ENCODE measurements around the gene CARNS1.
"Not testable (repeated sequence)": the region's sequence is repeated elsewhere in the genome, so short reads cannot be mapped to it uniquely, and the experiment has no call there.

The CARNS1 gene

DNA sequence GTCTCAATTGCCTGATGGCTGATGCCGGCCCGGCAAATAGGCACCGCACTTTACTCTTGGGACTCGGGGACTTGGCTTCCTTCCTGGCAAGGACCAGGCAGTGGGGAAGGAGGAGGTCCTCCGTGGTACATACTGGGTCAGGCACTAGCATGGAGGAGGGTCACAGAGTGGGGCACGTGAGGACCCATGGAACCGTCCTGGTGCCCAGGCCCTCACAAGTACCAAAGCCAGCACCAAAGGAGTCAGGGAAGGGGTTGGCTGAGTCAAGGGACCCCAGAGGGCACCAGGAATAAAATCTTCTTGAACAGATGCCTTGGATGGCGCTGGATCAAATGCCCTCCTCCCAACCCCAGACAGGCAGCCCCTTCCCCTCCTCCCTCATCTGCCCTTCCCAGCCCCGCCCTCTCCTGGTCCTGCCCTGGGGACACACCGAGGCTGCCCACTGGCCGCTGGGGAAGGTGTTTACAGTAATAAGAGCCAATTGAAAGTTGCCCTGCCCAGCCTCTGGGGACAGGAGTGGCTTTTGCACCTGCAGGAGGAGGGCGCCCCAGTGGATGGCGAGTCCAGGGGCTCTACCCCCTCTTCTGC is 5.6 kb upstream of the CARNS1 start:
- DNase-seq (ENCODE audit: low spot score): no peak

DNA sequence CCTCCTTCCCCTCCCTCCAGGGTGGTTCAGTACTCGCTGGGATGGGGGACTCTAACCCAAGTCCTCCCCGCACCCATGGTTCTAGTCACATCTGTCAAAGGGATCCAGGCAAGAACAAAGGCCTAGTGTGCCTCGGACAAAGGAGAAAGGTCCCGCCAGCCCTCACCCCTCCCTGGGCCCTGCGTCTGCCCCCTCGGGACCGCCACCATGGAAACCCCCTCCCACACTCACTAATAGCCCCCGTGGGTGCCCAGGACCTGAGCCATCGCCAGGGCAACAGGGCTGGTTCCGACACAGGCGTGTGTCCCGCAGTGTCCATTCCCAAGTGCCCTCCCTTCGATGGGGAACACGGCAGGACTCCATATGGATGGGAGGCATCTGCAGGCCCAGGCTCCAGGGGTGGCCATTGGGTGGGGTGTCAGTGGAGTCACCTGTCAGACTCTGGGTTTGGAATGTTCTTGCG is 5.1 kb upstream of the CARNS1 start:
- DNase-seq (ENCODE audit: low spot score): no peak

DNA sequence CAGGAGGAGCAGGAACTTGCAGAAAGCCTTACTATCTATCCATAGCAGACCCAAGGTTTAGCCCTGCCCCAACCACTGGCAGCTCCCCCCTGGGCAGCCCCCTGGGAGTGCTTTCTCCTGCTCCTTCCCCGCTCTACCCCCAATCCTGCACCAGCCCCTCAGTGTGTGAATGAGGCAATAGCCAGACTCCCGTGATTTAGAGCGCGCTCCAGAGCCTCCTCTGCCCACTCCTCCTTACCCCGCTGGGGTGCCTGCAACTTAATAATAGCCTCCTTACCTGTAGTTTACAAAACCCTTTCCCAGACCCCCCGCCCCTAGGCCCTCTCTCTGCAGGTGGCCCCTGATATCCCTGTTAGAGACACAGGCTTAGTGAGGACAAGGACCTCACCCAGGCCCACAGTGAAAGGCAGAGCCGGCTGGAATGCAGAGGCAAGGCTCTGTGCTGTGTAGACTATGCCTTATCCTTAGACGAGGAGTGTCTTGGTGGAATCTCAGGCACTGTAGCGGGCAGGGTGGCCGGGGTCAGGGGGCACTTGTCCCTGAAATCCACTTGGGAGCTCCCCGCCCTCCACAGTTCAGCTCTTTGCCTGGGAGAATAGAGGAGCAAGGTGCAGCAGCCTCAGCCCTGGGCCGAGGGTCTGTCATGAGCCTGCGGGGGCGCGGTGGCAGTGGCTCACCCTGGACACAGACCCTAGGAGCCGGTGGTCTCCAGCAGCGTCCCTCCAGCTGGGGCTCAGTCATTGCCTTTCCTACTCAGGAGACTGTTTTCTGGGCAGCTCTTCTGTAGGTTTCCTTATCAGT is 4.3 kb upstream of the CARNS1 start:
- DNase-seq (ENCODE audit: low spot score): no peak

DNA sequence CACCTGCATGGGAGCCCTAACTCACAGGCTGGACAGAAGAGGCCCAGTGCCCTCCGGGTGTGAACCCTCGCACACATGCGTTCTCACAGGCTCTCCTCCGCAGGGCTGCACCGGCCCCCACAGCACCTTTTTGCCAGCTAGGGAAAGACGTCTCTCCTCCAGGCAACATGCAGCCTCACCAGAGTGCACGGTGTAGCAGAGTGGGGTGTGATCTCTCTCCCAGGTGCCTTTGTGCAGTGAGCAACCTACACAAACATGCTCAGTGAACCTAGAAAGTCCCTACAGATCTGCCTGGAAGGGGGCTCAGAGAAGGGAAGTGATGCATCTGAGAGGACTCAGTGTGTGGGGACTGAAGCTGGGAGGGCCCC is 3.7 kb upstream of the CARNS1 start:
- DNase-seq (ENCODE audit: low spot score): peak; percentile 27

GRCh38 chr11:67412495-67413179 is 2.8 kb upstream of the CARNS1 start:
- DNase-seq (ENCODE audit: low spot score): no peak

GRCh38 chr11:67413266-67413849 is 2.1 kb upstream of the CARNS1 start:
- peak; percentile 78 for DNase-seq (ENCODE audit: low spot score)

DNA sequence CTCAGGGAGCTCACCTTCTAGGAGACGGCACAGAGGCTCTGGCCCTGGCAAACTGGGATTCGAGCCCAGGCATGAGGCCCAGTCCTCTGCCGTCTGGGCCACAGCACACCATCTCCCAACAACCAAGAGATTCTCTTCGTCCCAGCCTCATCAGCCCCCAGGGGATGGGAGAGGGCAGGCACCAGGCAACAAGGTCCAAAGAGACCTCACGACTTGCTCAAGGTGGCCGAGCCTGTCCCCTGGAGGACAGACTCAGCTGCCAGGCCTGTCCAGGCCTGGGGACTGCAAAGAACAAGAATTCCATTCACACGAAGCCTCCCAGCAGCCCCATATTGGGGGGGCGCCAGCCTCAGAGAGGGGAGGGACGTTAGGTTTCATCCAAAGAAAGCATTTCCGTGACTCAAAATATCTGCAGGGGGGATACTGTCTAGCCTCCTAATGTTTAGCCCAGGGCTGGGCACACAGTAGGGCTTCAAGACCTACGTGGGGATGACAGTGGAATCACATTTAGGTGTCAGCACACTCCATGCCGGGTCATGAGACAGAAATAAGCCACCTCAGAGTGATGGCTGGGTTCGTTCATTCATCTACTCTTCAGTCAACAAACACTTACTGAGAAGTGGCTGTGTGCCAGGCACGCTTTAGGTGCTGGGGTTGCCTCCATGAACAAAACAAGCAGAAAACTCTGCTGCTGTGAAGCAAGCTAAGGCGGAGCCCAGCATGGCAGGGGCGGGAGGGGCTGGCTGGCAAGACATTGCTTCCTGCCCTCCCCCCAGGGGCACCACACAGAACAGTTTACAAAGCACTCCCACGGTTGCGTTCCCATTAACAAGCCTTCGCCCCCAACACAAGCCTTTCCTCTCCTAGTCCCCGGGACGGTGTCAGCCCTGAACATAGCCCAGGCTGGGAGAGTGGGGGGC is 1.2 kb downstream of the CARNS1 start:
- DNase-seq (ENCODE audit: low spot score): peak; percentile 51

GRCh38 chr11:67417425-67417824 is 1.9 kb downstream of the CARNS1 start:
- DNase-seq (ENCODE audit: low spot score): no peak

GRCh38 chr11:67418476-67419281 is 3.2 kb downstream of the CARNS1 start:
- DNase-seq (ENCODE audit: low spot score): no peak

DNA sequence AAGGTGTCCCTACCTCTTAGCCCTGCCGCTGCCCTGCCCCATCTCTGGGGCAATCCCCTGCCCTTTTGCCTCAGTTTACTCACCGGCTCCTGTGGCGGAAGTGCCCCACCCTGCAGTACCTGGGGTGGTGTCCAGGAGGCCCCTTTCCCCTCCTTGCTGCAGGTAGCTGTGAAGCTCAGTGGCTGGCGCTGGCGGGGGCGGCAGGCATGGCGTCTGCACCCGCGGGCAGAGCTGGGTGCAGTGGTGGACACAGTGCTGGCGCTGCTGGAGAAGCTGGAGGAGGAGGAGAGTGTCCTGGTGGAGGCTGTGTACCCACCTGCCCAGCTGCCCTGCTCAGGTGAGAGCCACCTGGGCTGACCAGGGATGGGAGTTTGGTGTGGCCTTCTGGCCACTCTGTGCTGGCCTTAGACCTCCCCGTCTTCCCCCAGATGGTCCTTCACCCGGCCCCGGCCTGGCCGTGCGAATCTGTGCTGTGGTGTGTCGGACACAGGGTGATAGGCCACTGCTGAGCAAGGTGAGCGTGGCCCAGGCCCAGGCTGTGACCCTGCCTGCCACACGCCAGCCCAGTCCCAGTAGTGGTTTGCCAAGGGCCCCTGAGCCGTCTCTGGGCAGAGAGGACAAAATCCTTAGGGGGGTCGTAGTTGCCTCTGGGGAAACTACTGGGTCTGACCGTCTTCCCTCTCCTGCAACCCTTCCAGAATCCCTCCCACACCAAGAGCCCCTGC is 4.0 kb downstream of the CARNS1 start:
- DNase-seq (ENCODE audit: low spot score): no peak

DNA sequence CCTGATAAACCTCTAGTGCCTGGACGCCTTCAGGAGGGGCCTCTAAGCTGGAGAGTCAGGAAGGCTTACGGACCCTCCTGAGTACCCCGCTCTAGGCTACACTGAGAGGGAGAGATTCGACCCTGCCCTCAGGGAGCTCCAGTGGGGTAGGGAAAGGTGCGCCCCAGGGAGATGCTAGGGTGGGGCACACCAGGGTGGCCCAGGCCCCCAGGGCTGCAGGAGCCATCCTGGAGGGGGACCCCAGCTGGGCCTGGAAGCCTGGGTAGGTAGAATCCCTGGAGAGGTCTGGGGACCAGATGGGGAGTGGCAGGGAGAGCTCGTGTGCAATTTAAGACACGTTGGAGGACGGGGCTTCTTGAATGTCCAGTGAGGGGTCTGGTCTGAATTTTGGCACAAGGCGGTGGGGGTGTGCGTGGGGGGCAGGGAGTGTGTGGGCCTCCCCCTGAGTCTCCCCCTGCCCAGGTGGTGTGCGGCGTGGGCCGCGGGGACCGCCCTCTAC is 4.7 kb downstream of the CARNS1 start:
- no peak for DNase-seq (ENCODE audit: low spot score)

DNA sequence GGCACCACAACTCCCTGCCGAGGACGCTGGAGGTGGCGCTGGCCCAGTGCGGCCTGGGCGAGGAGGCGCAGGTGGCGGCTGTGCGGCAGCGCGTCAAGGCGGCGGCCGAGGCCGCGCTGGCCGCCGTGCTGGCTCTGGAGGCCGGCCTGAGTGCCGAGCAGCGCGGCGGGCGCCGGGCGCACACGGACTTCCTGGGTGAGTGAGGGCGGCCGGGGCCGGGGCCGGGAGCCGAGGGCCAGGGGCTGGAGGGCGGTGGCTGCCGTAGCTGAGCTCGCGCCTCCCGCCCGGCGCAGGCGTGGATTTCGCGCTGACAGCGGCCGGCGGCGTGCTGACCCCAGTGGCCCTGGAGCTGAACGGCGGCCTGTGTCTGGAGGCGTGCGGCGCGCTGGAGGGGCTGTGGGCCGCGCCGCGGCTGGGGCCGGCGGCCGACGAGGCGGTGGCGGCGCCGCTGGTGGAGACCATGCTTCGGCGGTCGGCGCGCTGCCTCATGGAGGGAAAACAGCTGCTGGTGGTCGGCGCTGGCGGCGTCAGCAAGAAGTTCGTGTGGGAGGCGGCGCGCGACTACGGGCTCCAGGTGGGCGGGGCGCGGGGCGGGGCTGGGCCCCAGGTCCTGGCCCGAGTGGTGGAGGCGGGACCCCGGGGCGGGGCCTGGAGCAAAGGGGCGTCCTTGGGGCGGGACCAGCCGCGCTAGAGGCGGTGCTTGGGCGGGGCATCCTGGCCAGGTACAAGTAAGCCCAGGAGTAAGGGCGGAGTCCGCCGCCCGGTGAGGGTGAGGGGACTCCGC is 5.4 kb downstream of the CARNS1 start:
- DNase-seq (ENCODE audit: low spot score): peak; percentile 93

DNA sequence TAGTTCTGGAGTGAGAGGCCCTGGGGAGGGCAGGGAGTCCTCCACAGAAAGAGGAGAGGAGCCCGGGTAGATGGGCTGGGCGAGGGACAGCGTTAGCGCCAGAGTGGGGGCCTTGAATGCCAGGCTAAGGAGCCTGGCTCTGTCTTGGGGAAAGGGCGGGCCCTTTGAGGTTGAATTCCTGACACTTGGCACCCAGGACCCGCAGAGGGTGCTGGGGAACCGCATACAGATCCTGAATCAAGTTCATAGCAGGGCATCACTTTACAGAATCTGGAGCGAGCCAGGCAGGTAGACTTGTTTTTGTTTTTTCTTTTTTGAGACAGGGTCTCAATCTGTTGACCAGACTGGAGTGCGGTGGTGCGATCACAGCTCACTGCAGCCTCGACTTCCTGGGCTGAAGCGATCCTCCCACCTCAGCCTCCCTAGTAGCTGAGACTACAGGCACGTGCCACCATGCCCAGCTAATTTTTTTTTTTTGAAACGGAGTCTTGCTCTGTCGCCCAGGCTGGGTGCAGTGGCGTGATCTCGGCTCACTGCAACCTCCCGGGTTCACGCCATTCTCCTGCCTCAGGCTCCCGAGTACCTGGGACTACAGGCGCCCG is 6.1 kb downstream of the CARNS1 start:
- no peak for DNase-seq (ENCODE audit: low spot score)

- DNase-seq (ENCODE audit: low spot score): no peak
Measured at GRCh38 chr11:67422891-67423290, 7.4 kb downstream of the CARNS1 start.

DNA sequence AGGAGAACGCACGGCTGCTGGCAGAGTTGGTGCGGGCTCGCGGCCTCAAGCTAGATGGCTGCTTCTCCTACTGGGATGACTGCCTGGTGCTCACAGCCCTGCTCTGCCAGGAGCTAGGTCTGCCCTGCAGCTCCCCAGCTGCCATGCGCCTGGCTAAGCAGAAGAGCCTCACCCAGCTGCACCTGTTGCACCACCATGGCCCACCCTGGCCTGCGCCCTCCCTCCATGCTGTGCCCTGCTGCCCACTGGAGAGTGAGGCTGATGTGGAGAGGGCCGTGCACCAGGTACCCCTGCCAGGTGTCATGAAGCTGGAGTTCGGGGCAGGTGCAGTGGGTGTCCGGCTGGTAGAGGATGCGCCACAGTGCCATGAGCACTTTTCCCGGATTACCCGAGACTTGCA is 8.0 kb downstream of the CARNS1 start:
- no peak for DNase-seq (ENCODE audit: low spot score)

- DNase-seq (ENCODE audit: low spot score): no peak
Measured at GRCh38 chr11:67423891-67424613, 8.6 kb downstream of the CARNS1 start.

DNA sequence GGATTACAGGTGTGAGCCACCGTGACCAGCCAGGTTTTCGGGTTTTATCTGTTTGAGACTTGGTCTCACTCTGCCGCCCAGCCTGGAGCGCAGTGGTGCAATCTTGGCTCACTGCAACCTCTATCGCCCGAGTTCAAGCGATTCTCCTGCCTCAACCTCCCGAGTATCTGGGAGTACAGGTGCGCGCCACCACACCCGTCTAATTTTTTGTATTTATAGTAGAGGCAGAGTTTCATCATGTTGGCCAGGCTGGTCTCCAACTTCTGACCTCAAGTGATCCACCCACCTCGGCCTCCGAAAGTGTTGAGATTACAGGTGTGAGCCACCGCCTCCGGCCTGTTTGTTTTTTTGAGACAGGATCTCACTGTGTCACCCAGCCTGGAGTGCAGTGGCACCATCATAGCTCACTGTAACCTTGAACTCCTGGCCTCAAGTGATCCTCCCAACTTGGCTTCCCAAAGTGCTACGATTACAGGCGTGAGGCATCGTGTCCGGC is 11.9 kb downstream of the CARNS1 start:
- not testable (repeated sequence) for DNase-seq (ENCODE audit: low spot score)

Measured in hematopoietic multipotent progenitor cell treated with erythropoietin and hydrocortisone succinate and interleukin-3 and kit ligand, for 15 days (in vitro differentiated cells).